ENCODE measurements around the gene GPC3.

- no peak for TF ChIP-seq POLR2A (IDR thresholded peaks at IDR 0.05; ENCODE audit: low read length)
- TF ChIP-seq JUNB (IDR thresholded peaks at IDR 0.05): no peak
- no peak for TF ChIP-seq JUN (IDR thresholded peaks at IDR 0.05)
- TF ChIP-seq CTCF (IDR thresholded peaks at IDR 0.05): peak; percentile 67
- no peak for TF ChIP-seq MAX (IDR thresholded peaks at IDR 0.05)
- no peak for TF ChIP-seq MAZ (IDR thresholded peaks at IDR 0.05; ENCODE audit: borderline replicate concordance, low read depth, low read length)
- TF ChIP-seq RCOR1 (IDR thresholded peaks at IDR 0.05; ENCODE audit: low read depth, low read length): no peak
- no peak for TF ChIP-seq KDM1A (IDR thresholded peaks at IDR 0.05; ENCODE audit: low read depth)
- no peak for TF ChIP-seq REST (IDR thresholded peaks at IDR 0.05)
- no peak for TF ChIP-seq MYC (IDR thresholded peaks at IDR 0.05; ENCODE audit: borderline replicate concordance, low read length)
- TF ChIP-seq RAD21 (conservative IDR thresholded peaks at IDR 0.05 in 1 of 2, IDR thresholded peaks at IDR 0.05 in 1 of 2): peak; percentile 74 to 80
These were observed 315.0 kb downstream of the GPC3 start for GRCh38 chrX:133670383-133670782.
